HCT116 (cell line): ENCODE measurements around the gene ZDHHC14. TPM values are rescaled to one million over a fixed set of nuclear protein-coding genes. Genes with fewer than 3 reads are reported as not detected.

ENCODE experiments used
- ATAC-seq: fragments of 200-7000 bp; cut with Tn5 transposase; 2 replicates; pipeline ENCODE4 v1.9.1; 2020; ENCODE audit warnings: mild to moderate bottlenecking, moderate library complexity
- BruUV-seq: library from RNA; stranded (reverse); fragments of 400-500 nt; replicated peaks from 2 replicates; lab custom pipeline; 2021; lab: Mats Ljungman, UMichigan
- CTCF ChIA-PET: fragments of 300-600 bp; sonication (Branson Sonifier 250); formaldehyde crosslinking; loops from one replicate; lab custom pipeline; 2021; ENCODE audit warnings: antibody characterized with exemption; lab: Charles Lee
- POLR2A ChIA-PET: fragments of 300-600, 350-600 bp; sonication (Branson Sonifier 250); formaldehyde crosslinking; loops from one replicate; lab custom pipeline; 2021; ENCODE audit warnings: antibody characterized with exemption; lab: Charles Lee
- RAD21 ChIA-PET, 2 experiments: fragments of 300-600 bp; sonication (Branson Sonifier 250); formaldehyde crosslinking; loops; one replicate each; lab custom pipeline; 2023; ENCODE audit warnings: low total read pairs in 2 of 2; ENCODE audit not compliant: uncharacterized antibody in 2 of 2, unreplicated experiment in 2 of 2, low non-redundant PET in 1 of 2; lab: Charles Lee
- DNase-seq: peaks from one replicate; pipeline ENCODE4 v3.0.0-alpha.2; 2010; ENCODE audit warnings: low read depth, low spot score
- H2AFZ ChIP-seq: fragments of 200-600 bp; shearing (Covaris generic), sonication (generic); 2 replicates; pipeline ENCODE4 v1.6.1; 2017; ENCODE audit warnings: low read depth, mixed run types, mixed read lengths, antibody characterized with exemption, low read length; ENCODE audit not compliant: poor library complexity, severe bottlenecking
- H3K27ac ChIP-seq: 2 replicates; pipeline ENCODE4 v1.5.1; 2012; ENCODE audit warnings: low read depth, low read length
- H3K27me3 ChIP-seq: fragments of 200-600 bp; sonication (generic); 2 replicates; pipeline ENCODE4 v1.6.1; 2016; ENCODE audit warnings: mixed run types, low read length, mixed read lengths; ENCODE audit not compliant: insufficient read depth
- H3K36me3 ChIP-seq, 2 experiments: fragments of 200-500 bp in 1 of 2; fragments of 200-600 bp in 1 of 2; sonication (Bioruptor generic) in 1 of 2; sonication (generic) in 1 of 2; 2 replicates each; pipeline versions ENCODE4 v1.5.1 to v1.6.1; 2014 to 2016; ENCODE audit warnings: low read length in 2 of 2, inconsistent platforms in 1 of 2, mixed read lengths in 1 of 2, mixed run types in 1 of 2; ENCODE audit not compliant: insufficient read depth in 2 of 2, control insufficient read depth in 1 of 2
- H3K4me1 ChIP-seq, 2 experiments: fragments of 200-600 bp in 1 of 2; sonication (generic) in 1 of 2; 2 replicates each; pipeline versions ENCODE4 v1.5.1 to v1.6.1; 2012 to 2017; ENCODE audit warnings: low read length in 2 of 2, inconsistent platforms in 1 of 2, mild to moderate bottlenecking in 1 of 2, mixed read lengths in 1 of 2, mixed run types in 1 of 2, moderate library complexity in 1 of 2; ENCODE audit not compliant: insufficient read depth in 2 of 2, control insufficient read depth in 1 of 2
- H3K4me2 ChIP-seq: fragments of 200-600 bp; sonication (generic); 2 replicates; pipeline ENCODE4 v1.6.1; 2017; ENCODE audit warnings: mixed run types, low read length, mixed read lengths
- H3K4me3 ChIP-seq, 2 experiments: fragments of 200-600 bp in 1 of 2; sonication (generic) in 1 of 2; replicated peaks in 1 of 2; 2 replicates each; pipeline ENCODE4 v1.5.1; 2011 to 2016; ENCODE audit warnings: low read length in 2 of 2, control low read depth in 1 of 2, low read depth in 1 of 2, mild to moderate bottlenecking in 1 of 2, mixed read lengths in 1 of 2, mixed run types in 1 of 2
- H3K79me2 ChIP-seq: fragments of 200-600 bp; sonication (generic); 2 replicates; pipeline ENCODE4 v1.6.1; 2017; ENCODE audit warnings: mild to moderate bottlenecking, mixed run types, low read length, moderate library complexity, mixed read lengths; ENCODE audit not compliant: insufficient read depth
- H3K9ac ChIP-seq: fragments of 200-600 bp; sonication (generic); 2 replicates; pipeline ENCODE4 v1.6.1; 2016; ENCODE audit warnings: low read length, mixed read lengths
- H3K9me2 ChIP-seq: fragments of 200-600 bp; sonication (generic), shearing (Covaris generic); 2 replicates; pipeline ENCODE4 v1.6.1; 2017; ENCODE audit warnings: mixed run types, mild to moderate bottlenecking, moderate library complexity; ENCODE audit not compliant: insufficient read depth
- H3K9me3 ChIP-seq, 2 experiments: fragments of 200-500 bp in 1 of 2; fragments of 200-600 bp in 1 of 2; sonication (Bioruptor generic) in 1 of 2; sonication (generic) in 1 of 2; 2 replicates each; pipeline ENCODE4 v1.6.1; 2014 to 2017; ENCODE audit warnings: low read length in 2 of 2, mixed read lengths in 2 of 2, inconsistent platforms in 1 of 2, low read depth in 1 of 2, mild to moderate bottlenecking in 1 of 2, mixed run types in 1 of 2, moderate library complexity in 1 of 2; ENCODE audit not compliant: control insufficient read depth in 1 of 2, insufficient read depth in 1 of 2
- H4K20me1 ChIP-seq: fragments of 200-600 bp; sonication (generic), shearing (Covaris generic); 2 replicates; pipeline ENCODE4 v1.6.1; 2017; ENCODE audit warnings: mixed run types, mild to moderate bottlenecking, moderate library complexity; ENCODE audit not compliant: insufficient read depth
- CEBPB ChIP-seq: IDR thresholded peaks from 2 replicates; pipeline ENCODE4 v1.6.1; 2012; ENCODE audit warnings: low read depth
- CTCF ChIP-seq, 3 experiments: fragments of 200-600 bp in 1 of 3; sonication (generic) in 1 of 3; IDR thresholded peaks in 2 of 3; conservative IDR thresholded peaks in 1 of 3; 2 replicates each; pipeline ENCODE4 v1.5.1; 2012 to 2017; ENCODE audit warnings: low read depth in 2 of 3, low read length in 2 of 3, antibody characterized with exemption in 1 of 3, borderline replicate concordance in 1 of 3, control low read depth in 1 of 3, mild to moderate bottlenecking in 1 of 3, mixed read lengths in 1 of 3, mixed run types in 1 of 3, moderate library complexity in 1 of 3; ENCODE audit not compliant: insufficient read depth in 1 of 3
- ELF1 ChIP-seq: IDR thresholded peaks from 2 replicates; pipeline ENCODE4 v1.6.1; 2012; ENCODE audit warnings: low read depth, borderline replicate concordance
- EZH2phosphoT487 ChIP-seq: fragments of 200-600 bp; IDR thresholded peaks from 2 replicates; pipeline ENCODE4 v1.6.1; 2018; ENCODE audit warnings: antibody characterized with exemption, borderline replicate concordance
- FOSL1 ChIP-seq: IDR thresholded peaks from 2 replicates; pipeline ENCODE4 v1.6.1; 2012; ENCODE audit warnings: low read depth
- POLR2A ChIP-seq: IDR thresholded peaks from 2 replicates; pipeline ENCODE4 v1.7.0; 2011; ENCODE audit warnings: borderline replicate concordance; ENCODE audit not compliant: insufficient read depth, insufficient read length; ENCODE audit errors: extremely low read depth
- RAD21 ChIP-seq: IDR thresholded peaks from 2 replicates; pipeline ENCODE4 v1.6.1; 2012; ENCODE audit warnings: low read depth, mild to moderate bottlenecking
- SRF ChIP-seq: IDR thresholded peaks from 2 replicates; pipeline ENCODE4 v1.6.1; 2012; ENCODE audit warnings: low read depth
- TCF7L2 ChIP-seq: IDR thresholded peaks from 2 replicates; pipeline ENCODE4 v1.7.0; 2011; ENCODE audit warnings: borderline replicate concordance, inconsistent platforms; ENCODE audit not compliant: insufficient read depth, insufficient read length; ENCODE audit errors: extremely low read depth
- ZBTB33 ChIP-seq: IDR thresholded peaks from 2 replicates; pipeline ENCODE4 v1.6.1; 2011; ENCODE audit warnings: mild to moderate bottlenecking, low read length, moderate library complexity; ENCODE audit not compliant: insufficient replicate concordance; ENCODE audit errors: extremely low read depth
- ZFX ChIP-seq: fragments of 450-650 bp; IDR thresholded peaks from 2 replicates; pipeline ENCODE4 v1.6.1; 2017
- ZNF274 ChIP-seq: fragments of 200-500 bp; sonication (Bioruptor generic); IDR thresholded peaks from 2 replicates; pipeline ENCODE4 v1.6.1; 2014; ENCODE audit warnings: mild to moderate bottlenecking, low read depth, low read length, inconsistent platforms
- intact Hi-C: fragments of 100-400 bp; cut with micrococcal nuclease; formaldehyde crosslinking; loops from 2 replicates; pipeline ENCODE4 v1.10.0; 2022
- total RNA-seq: library from RNA; stranded (reverse); gene quantifications from one replicate; pipeline ENCODE4 v1.2.1, GENCODE V29; 2021; ENCODE audit not compliant: unreplicated experiment

The ZDHHC14 gene
- total RNA-seq, 1 experiment from 2014 or later: 5.3 TPM

DNA sequence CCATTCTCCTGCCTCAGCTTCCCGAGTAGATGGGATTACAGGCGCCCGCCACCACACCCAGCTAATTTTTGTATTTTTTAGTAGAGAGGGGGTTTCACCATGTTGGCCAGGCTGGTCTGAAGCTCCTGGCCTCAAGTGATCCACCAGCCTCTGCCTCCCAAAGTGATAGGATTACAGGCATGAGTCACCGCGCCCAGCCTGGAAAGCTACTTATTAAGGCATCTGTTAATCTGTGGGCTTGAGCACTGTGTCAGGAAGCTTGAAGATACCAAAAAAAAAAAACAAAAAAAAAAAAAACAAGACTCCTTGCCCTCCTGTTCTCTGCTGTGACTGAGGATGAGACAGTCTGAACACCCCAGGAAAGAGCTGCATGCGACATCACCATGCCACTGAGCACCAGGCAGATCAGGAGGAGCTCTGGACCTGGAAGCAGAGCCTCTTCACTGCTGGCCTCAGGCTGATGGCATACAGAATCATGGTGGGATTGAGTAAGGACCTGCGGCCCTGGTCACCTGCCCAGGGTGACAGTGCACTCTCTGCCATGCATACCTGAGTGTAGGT is 275.5 kb downstream of the ZDHHC14 start:
- Histone ChIP-seq H3K79me2 (no peaks in the 10 kb centered on the region), H2AFZ (no peak overlapping the region), H3K4me1 (no peaks in the 10 kb centered on the region), H3K27ac (no peak overlapping the region), H3K27me3 (no peaks in the 10 kb centered on the region), H3K9ac (no peak overlapping the region), H4K20me1 (no peaks in the 10 kb centered on the region), H3K4me2 (no peak overlapping the region), H3K36me3 (no peaks in the 10 kb centered on the region), H3K9me2 (no peaks in the 10 kb centered on the region), H3K9me3 (no peaks in the 10 kb centered on the region), H3K4me3 (no peak overlapping the region)
- ChIA-PET RAD21 (no interaction called here), CTCF (interaction anchor here (1.5 to 2.7 kb wide), 2 partner anchors 10 to 342 kb away, joined by 3 to 6 read pairs; no protein-coding TSS in a partner anchor), POLR2A (no interaction called here)
- TF ChIP-seq POLR2A: no peak
- no peak for TF ChIP-seq EZH2phosphoT487
- TF ChIP-seq CEBPB: no peak
- TF ChIP-seq FOSL1: no peak
- no peak for TF ChIP-seq TCF7L2
- TF ChIP-seq ZFX: no peak
- no peak for TF ChIP-seq ELF1
- TF ChIP-seq SRF: no peak
- TF ChIP-seq ZBTB33: no peak
- BruUV-seq: no TSS peak
- ATAC-seq (no peak), DNase-seq (no peak)
- intact Hi-C loops: no loop called here

DNA sequence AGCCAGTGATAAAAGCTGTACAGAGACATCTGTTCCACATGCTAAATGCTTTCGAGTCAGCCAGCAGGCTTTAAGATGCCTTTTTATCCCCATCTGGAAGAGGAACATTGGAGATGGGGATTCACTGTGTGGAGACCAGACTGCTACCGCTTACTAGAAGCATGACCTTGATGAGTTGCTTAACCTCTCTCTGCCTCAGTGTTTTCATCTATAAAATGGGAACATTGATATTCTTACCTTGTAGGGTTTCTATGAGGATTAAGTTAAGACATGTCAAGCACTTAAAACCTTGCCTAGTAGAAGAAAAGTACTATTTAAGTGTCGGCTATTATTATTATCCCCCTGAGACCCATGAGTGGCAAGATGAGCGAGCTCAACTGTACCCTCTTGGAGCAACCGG is 276.8 kb downstream of the ZDHHC14 start:
- Histone ChIP-seq H3K36me3 (no peaks in the 10 kb centered on the region), H3K27me3 (no peaks in the 10 kb centered on the region), H3K4me3 (no peak overlapping the region), H3K4me1 (no peaks in the 10 kb centered on the region), H4K20me1 (no peaks in the 10 kb centered on the region), H3K27ac (no peak overlapping the region), H3K9ac (no peak overlapping the region), H3K9me2 (no peaks in the 10 kb centered on the region), H3K4me2 (no peak overlapping the region), H2AFZ (no peak overlapping the region), H3K9me3 (no peaks in the 10 kb centered on the region), H3K79me2 (no peaks in the 10 kb centered on the region)
- CTCF ChIA-PET: interaction anchor here (2.7 kb wide), 1 partner anchor 9 kb away, joined by 6 read pairs; no protein-coding TSS in a partner anchor
- DNase-seq (no peak), ATAC-seq (no peak)
- no TSS peak for BruUV-seq
- TF ChIP-seq ZNF274 (no peak), RAD21 (no peak), CTCF (IDR thresholded peaks at IDR 0.05 in 2 of 3, conservative IDR thresholded peaks at IDR 0.05 in 1 of 3; ENCODE audit: borderline replicate concordance in 1 of 3, insufficient read depth in 1 of 3, low read depth in 2 of 3, low read length in 2 of 3) (no peak)
- POLR2A ChIA-PET: no interaction called here
- RAD21 ChIA-PET: no interaction called here
- intact Hi-C loops: no loop called here
